ENCODE measurements around the gene VWF. TPM values are rescaled to one million over a fixed set of nuclear protein-coding genes. Genes with fewer than 3 reads are reported as not detected.
"Not testable (repeated sequence)": the region's sequence is repeated elsewhere in the genome, so short reads cannot be mapped to it uniquely, and the experiment has no call there.

VWF gene
- total RNA-seq, 2 experiments from 2014 or later: 0.11 to 0.13 TPM

DNA sequence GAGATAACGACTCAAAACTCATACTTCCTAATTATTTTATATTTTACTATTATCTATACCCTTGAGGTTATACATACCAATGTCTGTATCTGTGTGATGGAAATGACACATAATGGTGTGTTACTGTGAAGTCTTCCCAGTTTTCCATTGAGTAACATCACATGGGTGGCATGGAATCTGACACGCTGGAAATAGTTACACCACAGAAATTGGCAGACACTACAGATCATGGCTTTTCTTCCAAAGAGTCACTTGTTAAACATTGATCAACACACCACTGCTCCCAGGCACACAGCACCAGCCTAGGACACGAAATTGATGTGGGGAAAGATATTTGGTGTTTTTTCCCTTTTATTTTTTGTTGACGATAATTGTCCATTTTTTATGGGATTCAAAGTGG lies 33.0 kb upstream of the VWF start:
- ChIA-PET POLR2A (no interaction called here), CTCF (interaction anchor here (1.1 kb wide), 1 partner anchor 118 kb away, joined by 3 read pairs; no protein-coding TSS in a partner anchor)
- ATAC-seq (no peak), DNase-seq (no peak)
- H3K27ac Mint-ChIP-seq: no peak overlapping the region
- no peak for TF ChIP-seq CTCF (IDR thresholded peaks at IDR 0.05)
- intact Hi-C loops (cut with micrococcal nuclease): no loop called here
- H3K4me1 Mint-ChIP-seq (ENCODE audit: low read depth): peaks cover 11% of the 10 kb centered on the region
- H3K27me3 Mint-ChIP-seq: no peaks in the 10 kb centered on the region
- H3K36me3 Mint-ChIP-seq (ENCODE audit: low read depth): no peaks in the 10 kb centered on the region
- H3K9me3 Mint-ChIP-seq: no peaks in the 10 kb centered on the region
- H3K4me3 Mint-ChIP-seq: no peak overlapping the region

DNA sequence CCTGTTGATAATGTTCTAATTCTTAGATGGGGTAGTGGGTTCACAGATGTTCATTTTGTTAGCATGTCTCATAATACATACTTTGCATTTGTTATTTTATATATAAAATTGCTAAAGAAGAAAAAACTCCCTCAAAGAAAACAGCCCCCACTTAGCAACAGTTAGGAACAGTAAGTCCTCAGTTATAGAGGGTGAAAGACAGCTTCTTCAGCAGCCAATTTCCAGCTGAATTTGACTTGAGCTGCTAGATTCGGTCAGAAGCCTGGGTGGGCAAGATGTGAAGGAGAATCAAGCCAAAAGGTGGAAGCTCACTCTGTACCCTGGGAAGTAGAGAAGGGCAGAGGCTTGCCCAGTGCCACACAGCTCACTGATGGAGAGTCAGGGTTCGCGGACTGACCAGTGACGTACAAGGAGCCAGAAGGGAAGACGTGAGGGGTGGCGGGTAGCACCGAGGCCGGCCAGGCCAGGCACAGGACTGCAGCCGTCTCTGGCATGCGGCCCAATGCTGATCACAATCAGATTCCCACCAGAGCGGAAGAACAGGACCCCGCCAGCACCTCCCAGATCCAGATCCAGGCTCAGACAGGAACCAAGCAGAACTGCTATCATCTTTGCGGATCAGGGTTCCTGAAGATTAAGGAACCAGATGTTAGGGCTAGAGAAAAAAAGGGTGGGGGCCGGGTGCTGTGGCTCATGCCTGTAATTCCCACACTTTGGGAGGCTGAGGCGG lies 30.4 kb upstream of the VWF start:
- Mint-ChIP-seq H3K4me1 (ENCODE audit: low read depth) (peaks cover 11% of the 10 kb centered on the region), H3K4me3 (no peak overlapping the region), H3K9me3 (no peaks in the 10 kb centered on the region), H3K36me3 (ENCODE audit: low read depth) (no peaks in the 10 kb centered on the region), H3K27ac (no peak overlapping the region), H3K27me3 (no peaks in the 10 kb centered on the region)
- no peak for ATAC-seq
- DNase-seq: no peak
- POLR2A ChIA-PET: interaction anchor here (1.0 kb wide), 1 partner anchor 98 kb away, joined by 3 read pairs; no protein-coding TSS in a partner anchor
- TF ChIP-seq CTCF (IDR thresholded peaks at IDR 0.05): no peak
- intact Hi-C loops (cut with micrococcal nuclease): no loop called here
- CTCF ChIA-PET: no interaction called here

GRCh38 chr12:6148722-6149121 lies 24.3 kb upstream of the VWF start:
- H3K27me3 Mint-ChIP-seq; ATAC-seq; H3K36me3 Mint-ChIP-seq (ENCODE audit: low read depth); H3K27ac Mint-ChIP-seq; H3K4me3 Mint-ChIP-seq; CTCF ChIA-PET; POLR2A ChIA-PET; intact Hi-C loops (cut with micrococcal nuclease); H3K9me3 Mint-ChIP-seq; DNase-seq: not testable (repeated sequence)
- H3K4me1 Mint-ChIP-seq (ENCODE audit: low read depth): peaks cover 11% of the 10 kb centered on the region

DNA sequence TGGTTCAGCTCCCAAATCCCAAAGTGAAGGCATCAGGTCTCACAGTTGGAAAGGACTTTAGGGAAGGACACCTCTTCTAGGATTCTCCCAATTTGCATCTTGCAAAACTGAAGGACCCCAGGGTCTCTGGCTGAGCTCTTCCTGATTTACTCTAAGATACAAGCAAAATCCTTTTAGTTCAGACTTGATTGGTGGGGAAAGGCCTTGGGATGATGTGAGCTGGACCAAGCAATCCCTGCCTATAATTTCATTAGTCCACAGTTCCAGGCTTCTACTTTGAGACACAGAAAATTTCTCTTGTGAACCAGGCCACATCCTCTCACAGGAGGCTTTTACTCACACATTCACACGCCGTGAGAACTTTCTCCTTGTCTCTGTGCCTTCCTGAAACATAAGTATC lies 23.6 kb upstream of the VWF start:
- POLR2A ChIA-PET: interaction anchor here (0.6 kb wide), 1 partner anchor 47 kb away, joined by 3 read pairs; no protein-coding TSS in a partner anchor
- DNase-seq (no peak), ATAC-seq (no peak)
- CTCF ChIA-PET: no interaction called here
- H3K36me3 Mint-ChIP-seq (ENCODE audit: low read depth): no peaks in the 10 kb centered on the region
- no peaks in the 10 kb centered on the region for H3K9me3 Mint-ChIP-seq
- H3K4me3 Mint-ChIP-seq: no peak overlapping the region
- no peaks in the 10 kb centered on the region for H3K27me3 Mint-ChIP-seq
- no peak for TF ChIP-seq CTCF (IDR thresholded peaks at IDR 0.05)
- H3K4me1 Mint-ChIP-seq (ENCODE audit: low read depth): peaks cover 11% of the 10 kb centered on the region
- intact Hi-C loops (cut with micrococcal nuclease): no loop called here
- H3K27ac Mint-ChIP-seq: no peak overlapping the region

- H3K4me3 Mint-ChIP-seq: no peak overlapping the region
- intact Hi-C loops (cut with micrococcal nuclease): no loop called here
- ATAC-seq (no peak), DNase-seq (no peak)
- no peak for TF ChIP-seq CTCF (IDR thresholded peaks at IDR 0.05)
- ChIA-PET POLR2A (no interaction called here), CTCF (no interaction called here)
- H3K36me3 Mint-ChIP-seq (ENCODE audit: low read depth): no peaks in the 10 kb centered on the region
- no peaks in the 10 kb centered on the region for H3K27me3 Mint-ChIP-seq
- H3K4me1 Mint-ChIP-seq (ENCODE audit: low read depth): peaks cover 19% of the 10 kb centered on the region
- no peaks in the 10 kb centered on the region for H3K9me3 Mint-ChIP-seq
- no peak overlapping the region for H3K27ac Mint-ChIP-seq
Observed at GRCh38 chr12:6146951-6147350, 22.5 kb upstream of the VWF start.
